GM12865 (cell line): ENCODE results near the gene PCDHGB3.
A peak's percentile ranks its signal among the peaks of the same experiment; 100 is the strongest.
"Not testable (repeated sequence)": the region's sequence is repeated elsewhere in the genome, so short reads cannot be mapped to it uniquely, and the experiment has no call there.

ENCODE experiments used
- DNase-seq: peaks from one replicate; pipeline ENCODE4 v3.0.0; 2010; ENCODE audit warnings: low read depth
- H3K4me3 ChIP-seq: 2 replicates; pipeline ENCODE4 v1.5.1; 2011; ENCODE audit warnings: mild to moderate bottlenecking, low read depth, low read length, control low read depth
- CTCF ChIP-seq: IDR thresholded peaks from 2 replicates; pipeline ENCODE4 v1.5.1; 2011; ENCODE audit warnings: low read length, control low read depth, low read depth, inconsistent platforms; ENCODE audit not compliant: insufficient read depth; ENCODE audit errors: missing control alignments

The PCDHGB3 gene

GRCh38 chr5:141369994-141370848 lies at the start of gene PCDHGB3:
Gene PCDHGB3, plus strand, starts transcription at chr5:141370242. Its CDS starts 153 bp downstream, at chr5:141370395.
- peak within 1 kb of the TSS; percentile 59 for H3K4me3 ChIP-seq
- DNase-seq, result peak; percentile 83
- TF ChIP-seq CTCF, result peak; percentile 51

GRCh38 chr5:141322261-141322660 lies 47.8 kb upstream of the PCDHGB3 start:
- DNase-seq, result no peak

GRCh38 chr5:141326088-141326854 lies 43.8 kb upstream of the PCDHGB3 start:
- DNase-seq, result peak; percentile 79

More at GRCh38 chr5:141322261-141322660, 47.8 kb upstream of the PCDHGB3 start:
- no peak for TF ChIP-seq CTCF
- H3K4me3 ChIP-seq, result no peak overlapping the region

GRCh38 chr5:141328231-141328630 lies 41.8 kb upstream of the PCDHGB3 start:
- TF ChIP-seq CTCF, result no peak
- no peak for DNase-seq
- H3K4me3 ChIP-seq, result no peak overlapping the region

More at GRCh38 chr5:141326088-141326854, 43.8 kb upstream of the PCDHGB3 start:
- peak overlapping the region; percentile 68 for H3K4me3 ChIP-seq
- peak; percentile 57 for TF ChIP-seq CTCF

- peak; percentile 69 for DNase-seq
- peak; percentile 55 for TF ChIP-seq CTCF
- H3K4me3 ChIP-seq, result peak within 1 kb of the TSS; percentile 38
Measured at GRCh38 chr5:141330299-141331080, 39.6 kb upstream of the PCDHGB3 start, which contains the start of gene PCDHGA1. Gene PCDHGA1, plus strand, starts transcription at chr5:141330514.

- not testable (repeated sequence) for H3K4me3 ChIP-seq, DNase-seq
Measured at GRCh38 chr5:141332571-141332970, 37.5 kb upstream of the PCDHGB3 start.
